Dendritic cell treated with granulocyte-macrophage colony-stimulating factor and Interleukin-4, amounts not matched to agents 40 ng/mL and 50 ng/mL, for 4 days (primary cell): ENCODE results near the gene SLC43A3.
"Not testable (repeated sequence)": the region's sequence is repeated elsewhere in the genome, so short reads cannot be mapped to it uniquely, and the experiment has no call there.

Experiments
- H3K27ac Mint-ChIP-seq: one replicate; pipeline ENCODE4 v1.8.0; 2022; ENCODE audit warnings: mild to moderate bottlenecking, mixed read lengths
- H3K27me3 Mint-ChIP-seq: one replicate; pipeline ENCODE4 v1.8.0; 2022; ENCODE audit warnings: mild to moderate bottlenecking, mixed read lengths
- H3K36me3 Mint-ChIP-seq: one replicate; pipeline ENCODE4 v1.8.0; 2022; ENCODE audit warnings: low read depth, mixed read lengths
- H3K4me1 Mint-ChIP-seq: one replicate; pipeline ENCODE4 v1.8.0; 2022; ENCODE audit warnings: low read depth, mixed read lengths
- H3K4me3 Mint-ChIP-seq: one replicate; pipeline ENCODE4 v1.8.0; 2022; ENCODE audit warnings: mild to moderate bottlenecking, moderate library complexity, mixed read lengths
- H3K9me3 Mint-ChIP-seq: one replicate; pipeline ENCODE4 v1.8.0; 2022; ENCODE audit warnings: mixed read lengths
- intact Hi-C: fragments of 100-400 bp; cut with micrococcal nuclease; formaldehyde crosslinking; loops from one replicate; pipeline ENCODE4 v1.15.0; 2022

Gene SLC43A3

DNA sequence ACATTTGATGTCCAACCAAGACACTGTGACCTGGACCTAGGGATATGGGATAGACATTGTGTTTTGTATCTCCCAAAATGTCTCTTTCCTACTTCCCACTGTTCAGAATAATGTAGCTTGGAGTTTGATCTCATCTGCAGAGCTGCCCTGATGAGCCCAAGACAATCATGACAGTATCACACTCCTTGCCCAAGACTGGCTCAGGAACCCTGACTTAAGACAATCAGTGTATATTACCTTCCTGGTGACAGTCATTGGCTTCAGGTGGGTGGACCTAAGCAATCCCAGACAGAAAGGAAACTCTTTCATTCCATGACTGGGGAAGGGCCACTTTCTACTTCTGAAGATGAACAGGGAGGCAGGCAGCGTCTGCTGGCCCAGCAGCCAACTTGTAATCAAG, 19.1 kb upstream of the SLC43A3 start:
- intact Hi-C loops: no loop called here
- no peak overlapping the region for H3K4me3 Mint-ChIP-seq
- H3K36me3 Mint-ChIP-seq: no peaks in the 10 kb centered on the region
- peaks cover 17% of the 10 kb centered on the region for H3K4me1 Mint-ChIP-seq
- no peak overlapping the region for H3K27ac Mint-ChIP-seq
- peaks cover 11% of the 10 kb centered on the region for H3K27me3 Mint-ChIP-seq
- H3K9me3 Mint-ChIP-seq: no peaks in the 10 kb centered on the region

DNA sequence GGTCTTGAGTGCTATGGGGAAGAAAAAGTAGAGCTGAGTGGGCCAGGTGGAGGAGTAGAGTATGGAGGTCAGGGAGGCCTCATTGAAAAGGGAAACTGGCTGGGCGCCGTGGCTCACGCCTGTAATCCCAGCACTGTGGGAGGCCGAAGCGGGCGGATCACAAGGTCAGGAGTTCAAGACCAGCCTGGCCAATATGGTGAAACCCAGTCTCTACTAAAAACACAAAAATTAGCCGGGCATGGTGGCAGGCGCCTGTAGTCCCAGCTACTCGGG, 18.1 kb upstream of the SLC43A3 start:
- H3K36me3 Mint-ChIP-seq, intact Hi-C loops, H3K27ac Mint-ChIP-seq: not testable (repeated sequence)

DNA sequence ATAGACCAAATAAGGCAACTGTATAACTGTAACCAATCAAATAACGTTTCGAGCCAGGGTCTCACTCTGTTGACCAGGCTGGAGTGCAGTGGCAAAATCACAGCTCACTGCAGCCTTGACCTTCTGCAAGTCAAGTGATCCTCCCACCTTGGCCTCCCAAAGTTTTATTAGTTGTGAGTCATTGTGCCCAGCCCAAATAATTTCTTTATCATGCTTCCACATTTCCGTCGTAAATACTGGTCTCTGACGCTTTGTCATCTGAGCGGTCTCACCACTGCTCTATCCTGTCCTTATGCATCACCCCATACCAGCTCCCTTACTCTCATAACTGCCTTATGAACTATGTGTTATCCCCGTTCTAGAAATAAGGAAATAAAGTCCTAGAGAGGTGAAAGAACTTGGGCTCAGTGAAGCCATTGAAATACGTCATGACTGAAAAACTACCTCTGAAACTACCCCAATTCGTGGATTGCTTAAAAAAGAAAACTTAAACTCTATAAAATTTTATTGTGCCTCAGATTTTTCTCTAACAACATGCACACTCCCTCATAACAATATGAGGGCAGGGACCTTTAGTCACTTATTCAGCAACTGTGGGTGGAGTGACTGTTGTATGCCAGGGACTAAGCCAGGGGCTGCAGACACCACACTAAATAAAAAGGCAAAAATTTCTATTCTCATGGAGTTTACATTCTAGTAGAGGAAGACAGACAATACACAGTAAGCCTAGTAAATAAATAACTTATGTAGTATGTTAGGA, 17.6 kb upstream of the SLC43A3 start:
- peaks cover 11% of the 10 kb centered on the region for H3K27me3 Mint-ChIP-seq
- H3K27ac Mint-ChIP-seq: no peak overlapping the region
- no peaks in the 10 kb centered on the region for H3K9me3 Mint-ChIP-seq
- intact Hi-C loops: no loop called here
- H3K4me3 Mint-ChIP-seq: no peak overlapping the region
- H3K4me1 Mint-ChIP-seq: peaks cover 21% of the 10 kb centered on the region
- no peaks in the 10 kb centered on the region for H3K36me3 Mint-ChIP-seq

More for the DNA sequence above, 18.1 kb upstream of the SLC43A3 start:
- H3K9me3 Mint-ChIP-seq, H3K4me3 Mint-ChIP-seq: not testable (repeated sequence)
- Mint-ChIP-seq H3K27me3 (peaks cover 11% of the 10 kb centered on the region), H3K4me1 (peaks cover 17% of the 10 kb centered on the region)

DNA sequence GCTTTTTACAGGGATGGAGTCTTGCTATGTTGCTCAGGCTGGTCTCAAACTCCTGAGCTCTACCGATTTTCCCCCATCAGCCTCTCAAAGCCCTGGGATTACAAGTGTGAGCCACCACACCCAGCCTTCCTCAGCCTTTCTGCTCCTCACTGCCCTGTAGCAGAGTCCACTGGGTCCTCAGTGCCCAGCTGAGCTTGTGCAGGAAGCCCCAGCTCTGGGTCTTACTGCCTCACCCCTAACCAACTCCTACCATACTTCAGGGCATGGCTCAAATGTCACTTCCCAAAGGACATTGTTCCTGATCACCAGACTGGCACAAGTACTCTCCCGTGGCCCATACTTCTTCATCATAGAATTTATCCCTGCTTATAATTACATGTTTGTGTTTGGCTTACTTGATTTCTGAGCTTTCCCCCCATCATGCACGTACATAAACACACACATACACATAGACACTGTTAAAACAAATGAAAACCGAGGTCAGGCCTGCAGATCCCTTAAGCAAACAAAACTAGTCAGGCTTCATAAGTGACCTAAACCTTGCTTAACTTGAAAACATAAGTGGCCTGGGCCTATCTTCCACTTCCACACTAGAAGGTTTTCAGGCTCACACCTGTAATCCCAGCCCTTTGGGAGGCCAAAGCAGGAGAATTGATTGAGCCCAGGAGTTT, 14.0 kb upstream of the SLC43A3 start:
- no peaks in the 10 kb centered on the region for H3K36me3 Mint-ChIP-seq
- no peak overlapping the region for H3K4me3 Mint-ChIP-seq
- H3K4me1 Mint-ChIP-seq: peaks cover 19% of the 10 kb centered on the region
- no peaks in the 10 kb centered on the region for H3K27me3 Mint-ChIP-seq
- intact Hi-C loops: no loop called here
- H3K9me3 Mint-ChIP-seq: no peaks in the 10 kb centered on the region
- H3K27ac Mint-ChIP-seq: no peak overlapping the region

DNA sequence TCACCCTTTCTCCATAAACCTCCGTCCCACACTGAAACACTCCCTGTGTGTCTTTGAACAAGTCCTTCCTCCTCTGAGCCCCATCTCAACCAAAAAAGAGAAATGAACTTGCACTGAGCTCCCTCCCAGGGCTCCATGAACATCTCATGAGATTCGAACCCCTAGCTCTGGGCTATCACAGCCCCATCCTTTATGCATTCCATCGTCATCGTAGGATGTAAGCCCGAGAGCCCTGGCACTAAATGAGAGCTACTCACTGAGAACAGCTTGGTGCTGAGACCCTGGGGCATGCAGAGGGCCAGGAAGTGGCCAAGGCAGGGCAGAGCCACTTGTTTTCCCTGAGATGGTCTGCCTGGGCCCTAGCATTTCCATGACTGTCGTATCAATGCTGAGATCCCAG, 12.9 kb upstream of the SLC43A3 start:
- no peaks in the 10 kb centered on the region for H3K36me3 Mint-ChIP-seq
- no peak overlapping the region for H3K4me3 Mint-ChIP-seq
- no peaks in the 10 kb centered on the region for H3K9me3 Mint-ChIP-seq
- no peaks in the 10 kb centered on the region for H3K27me3 Mint-ChIP-seq
- intact Hi-C loops: no loop called here
- peaks cover 21% of the 10 kb centered on the region for H3K4me1 Mint-ChIP-seq
- no peak overlapping the region for H3K27ac Mint-ChIP-seq

DNA sequence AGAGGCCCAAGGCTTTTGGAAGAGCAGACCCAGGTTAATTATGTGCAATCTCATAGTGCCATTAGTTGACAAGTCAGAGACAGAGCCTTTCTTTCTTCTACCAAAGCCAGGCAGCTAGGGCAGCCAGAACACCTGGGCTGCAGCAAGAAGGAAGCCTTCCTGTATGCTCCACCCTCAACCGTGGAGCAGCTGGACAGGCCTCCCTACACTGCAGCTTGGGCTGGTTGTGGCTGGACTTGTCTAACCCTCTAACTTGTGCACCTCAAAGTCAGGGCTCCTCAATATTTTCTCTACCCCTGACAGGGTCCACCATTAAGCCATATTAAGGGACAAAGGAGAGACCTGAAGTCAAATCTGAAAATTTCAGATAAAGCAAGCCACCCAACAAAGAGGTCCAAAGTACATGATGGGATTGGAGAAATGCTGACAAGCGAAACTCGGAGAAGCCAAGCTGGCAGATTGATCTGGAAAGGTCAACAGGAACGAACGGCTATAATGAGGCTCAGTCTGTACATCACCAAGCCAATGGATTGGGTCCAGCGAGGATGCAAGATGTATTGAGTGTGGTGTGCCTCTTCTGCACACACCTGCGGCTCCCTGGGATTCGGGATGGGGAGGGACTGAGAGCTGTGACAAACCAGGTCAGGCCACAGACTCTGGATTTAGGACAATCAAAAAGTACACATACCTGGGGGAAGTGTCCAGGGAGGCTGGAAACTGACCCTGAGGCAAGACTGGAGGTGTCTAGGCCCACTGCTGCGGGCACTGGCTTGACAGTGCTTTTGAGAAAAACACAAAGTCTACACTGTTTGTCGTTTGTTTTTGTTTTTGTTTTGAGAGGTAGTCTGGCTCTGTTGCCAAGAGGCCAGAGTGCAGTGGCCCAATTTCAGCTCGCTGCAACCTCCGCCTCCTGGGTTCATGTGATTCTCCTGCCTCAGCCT, 11.7 kb upstream of the SLC43A3 start:
- Mint-ChIP-seq H3K36me3 (no peaks in the 10 kb centered on the region), H3K27me3 (no peaks in the 10 kb centered on the region), H3K4me1 (peaks cover 27% of the 10 kb centered on the region), H3K9me3 (no peaks in the 10 kb centered on the region), H3K27ac (no peak overlapping the region), H3K4me3 (no peak overlapping the region)
- intact Hi-C loops: no loop called here

DNA sequence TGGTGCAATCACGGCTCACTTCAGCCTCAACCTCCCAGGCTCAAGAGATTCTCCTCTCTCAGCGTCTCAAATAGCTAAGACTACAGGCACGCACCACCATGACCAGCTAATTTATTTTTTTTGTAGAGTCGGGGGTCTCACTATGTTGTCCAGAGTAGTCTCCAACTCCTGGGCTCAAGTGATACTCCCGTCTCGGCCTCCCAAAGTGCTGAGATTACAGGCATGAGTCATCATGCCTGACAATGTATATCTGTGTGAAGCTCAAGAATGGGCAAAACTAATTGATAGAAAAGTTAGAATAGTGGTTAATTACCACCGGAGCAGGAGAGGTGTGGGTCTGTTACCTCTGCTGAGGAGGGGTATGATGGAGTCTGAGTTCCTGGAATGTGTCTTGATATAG, 9.1 kb upstream of the SLC43A3 start:
- no peaks in the 10 kb centered on the region for H3K9me3 Mint-ChIP-seq
- intact Hi-C loops: no loop called here
- no peak overlapping the region for H3K4me3 Mint-ChIP-seq
- peaks cover 50% of the 10 kb centered on the region for H3K4me1 Mint-ChIP-seq
- no peak overlapping the region for H3K27ac Mint-ChIP-seq
- no peaks in the 10 kb centered on the region for H3K36me3 Mint-ChIP-seq
- H3K27me3 Mint-ChIP-seq: no peaks in the 10 kb centered on the region

DNA sequence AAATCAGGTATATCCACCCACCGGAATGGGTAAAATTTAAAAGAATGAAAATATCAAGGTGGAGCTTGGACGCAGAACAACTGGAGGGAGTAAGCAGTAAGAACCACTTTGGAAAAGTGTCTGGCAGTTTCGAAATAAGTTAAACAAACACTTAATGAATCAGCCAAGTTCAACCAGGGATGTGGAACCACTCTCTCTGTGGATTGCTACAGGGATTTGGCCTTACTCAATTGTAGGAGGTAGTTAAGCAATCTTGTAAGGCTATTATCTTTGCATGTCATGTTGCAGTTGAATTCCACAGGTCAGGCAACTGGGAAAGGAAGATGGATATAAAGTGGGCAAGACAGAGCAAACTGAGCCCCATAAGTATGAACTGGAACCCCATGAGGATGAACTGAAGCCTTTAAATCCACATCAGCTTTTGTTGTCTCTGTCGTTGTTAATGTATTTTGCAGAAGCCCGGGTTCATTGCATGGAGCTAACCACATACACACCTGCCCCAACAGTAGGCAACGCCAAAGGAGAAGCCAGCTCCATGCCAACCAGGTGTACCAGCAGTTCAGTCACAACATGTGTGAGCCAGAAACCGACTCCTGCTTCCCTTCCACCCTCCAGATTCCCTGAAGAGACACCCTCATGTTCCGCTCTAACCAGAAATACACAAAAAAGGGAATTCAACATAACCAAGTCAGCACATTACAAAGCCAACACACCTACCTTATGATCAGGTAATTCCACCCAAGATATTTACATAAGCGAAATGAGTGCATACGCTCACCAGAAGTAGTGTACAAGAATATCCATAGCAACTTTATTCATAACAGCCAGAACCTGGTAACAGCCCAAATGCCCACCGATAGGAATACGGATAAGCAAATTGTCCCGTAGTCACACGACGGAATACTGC, 8.0 kb upstream of the SLC43A3 start:
- H3K36me3 Mint-ChIP-seq: no peaks in the 10 kb centered on the region
- no peak overlapping the region for H3K27ac Mint-ChIP-seq
- H3K4me3 Mint-ChIP-seq: no peak overlapping the region
- no peaks in the 10 kb centered on the region for H3K27me3 Mint-ChIP-seq
- intact Hi-C loops: no loop called here
- no peaks in the 10 kb centered on the region for H3K9me3 Mint-ChIP-seq
- H3K4me1 Mint-ChIP-seq: peaks cover 61% of the 10 kb centered on the region

DNA sequence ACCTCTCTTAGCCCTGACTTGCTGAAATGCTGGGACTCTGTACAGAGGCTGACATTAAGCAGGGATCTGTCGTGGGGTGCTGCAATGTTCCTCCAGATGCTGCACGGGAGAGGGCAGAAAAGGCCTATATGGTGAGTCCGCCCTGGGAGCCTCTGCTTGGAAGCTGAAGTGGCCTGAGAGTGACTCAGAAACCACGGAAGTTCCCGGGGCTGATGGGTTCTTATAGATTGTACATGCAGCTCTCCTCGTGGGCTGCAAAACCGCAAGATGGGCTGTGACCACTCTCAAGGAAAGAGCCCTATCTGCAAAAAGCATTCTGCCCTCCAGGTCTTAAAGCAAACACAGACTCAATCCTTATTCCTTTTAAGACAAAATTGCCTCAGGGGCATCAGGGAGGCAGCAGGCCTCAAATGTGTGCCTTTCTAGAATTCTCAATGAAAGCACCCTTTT, 5.8 kb upstream of the SLC43A3 start:
- H3K27ac Mint-ChIP-seq: peak overlapping the region; percentile 87
- H3K9me3 Mint-ChIP-seq: no peaks in the 10 kb centered on the region
- intact Hi-C loops: no loop called here
- no peak overlapping the region for H3K4me3 Mint-ChIP-seq
- no peaks in the 10 kb centered on the region for H3K27me3 Mint-ChIP-seq
- no peaks in the 10 kb centered on the region for H3K36me3 Mint-ChIP-seq
- peaks cover 67% of the 10 kb centered on the region for H3K4me1 Mint-ChIP-seq

DNA sequence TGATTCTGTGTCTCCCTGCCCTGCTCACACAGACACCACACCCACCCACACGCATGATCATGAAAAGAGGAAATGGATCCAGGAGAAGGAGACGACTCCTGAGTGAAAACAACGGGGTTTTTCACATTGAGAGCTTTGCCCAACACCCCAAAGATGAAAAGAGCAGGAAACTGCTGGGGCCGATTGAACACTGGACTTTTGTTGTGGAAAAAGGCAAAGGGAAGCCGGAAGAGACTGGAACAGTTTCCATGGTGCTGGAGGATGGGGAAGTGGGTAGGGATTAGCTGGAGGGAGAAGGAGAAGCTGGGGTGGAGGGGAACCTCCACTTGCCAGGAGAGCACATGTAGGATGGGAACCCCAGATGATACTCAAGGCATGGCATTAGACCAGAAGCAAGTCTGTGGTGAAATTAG, 5.2 kb upstream of the SLC43A3 start:
- no peaks in the 10 kb centered on the region for H3K36me3 Mint-ChIP-seq
- peak overlapping the region; percentile 87 for H3K27ac Mint-ChIP-seq
- peaks cover 73% of the 10 kb centered on the region for H3K4me1 Mint-ChIP-seq

DNA sequence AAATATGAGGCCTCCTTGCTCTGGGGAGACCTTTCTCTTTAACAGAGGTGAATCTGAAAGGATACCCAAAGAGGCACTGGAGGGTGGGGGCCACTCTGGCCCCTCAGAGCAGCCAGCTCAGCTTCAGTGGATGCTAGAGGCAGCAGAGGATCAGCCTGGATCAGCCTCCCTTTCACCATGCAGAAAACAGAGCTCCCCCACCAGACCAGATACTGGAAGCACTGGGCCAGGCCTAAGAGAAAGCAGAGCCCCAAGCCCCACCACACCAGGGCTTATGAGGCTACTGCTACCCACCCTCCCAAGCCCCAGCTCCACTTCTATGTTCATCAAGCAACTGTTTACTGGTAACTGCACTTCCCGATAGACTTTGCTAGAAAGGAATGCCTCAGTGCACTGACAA, 4.0 kb upstream of the SLC43A3 start:
- peak overlapping the region; percentile 51 for H3K27ac Mint-ChIP-seq
- no peaks in the 10 kb centered on the region for H3K27me3 Mint-ChIP-seq
- H3K9me3 Mint-ChIP-seq: no peaks in the 10 kb centered on the region
- peaks cover 85% of the 10 kb centered on the region for H3K4me1 Mint-ChIP-seq
- intact Hi-C loops: no loop called here
- H3K4me3 Mint-ChIP-seq: no peak overlapping the region
- peaks cover under 1% of the 10 kb centered on the region for H3K36me3 Mint-ChIP-seq

More for the DNA sequence above, 5.2 kb upstream of the SLC43A3 start:
- H3K4me3 Mint-ChIP-seq: peak overlapping the region; percentile 39
- no peaks in the 10 kb centered on the region for H3K9me3 Mint-ChIP-seq
- intact Hi-C loops: no loop called here
- no peaks in the 10 kb centered on the region for H3K27me3 Mint-ChIP-seq

DNA sequence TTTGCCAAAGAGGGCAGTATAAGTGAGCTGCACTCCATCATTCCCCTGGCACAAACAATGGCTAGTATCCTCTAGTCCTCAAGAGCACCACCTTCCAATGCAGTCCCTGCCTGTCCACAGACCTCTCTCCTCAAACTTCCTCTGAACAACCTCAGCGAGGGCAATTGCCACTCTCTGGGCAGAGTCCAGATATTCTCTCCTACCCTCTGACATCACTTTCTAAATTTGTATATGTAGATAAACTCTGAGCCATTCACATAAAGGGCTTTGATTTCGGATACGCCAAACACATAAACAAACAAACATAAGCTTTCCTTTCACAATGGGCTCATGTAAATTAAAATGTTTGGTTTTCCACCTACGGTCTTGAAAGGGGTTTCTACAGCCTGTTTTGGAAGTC, 3.0 kb upstream of the SLC43A3 start:
- no peak overlapping the region for H3K4me3 Mint-ChIP-seq
- H3K9me3 Mint-ChIP-seq: no peaks in the 10 kb centered on the region
- intact Hi-C loops: no loop called here
- H3K4me1 Mint-ChIP-seq: peaks cover 90% of the 10 kb centered on the region
- no peak overlapping the region for H3K27ac Mint-ChIP-seq
- peaks cover 9% of the 10 kb centered on the region for H3K36me3 Mint-ChIP-seq
- H3K27me3 Mint-ChIP-seq: no peaks in the 10 kb centered on the region

DNA sequence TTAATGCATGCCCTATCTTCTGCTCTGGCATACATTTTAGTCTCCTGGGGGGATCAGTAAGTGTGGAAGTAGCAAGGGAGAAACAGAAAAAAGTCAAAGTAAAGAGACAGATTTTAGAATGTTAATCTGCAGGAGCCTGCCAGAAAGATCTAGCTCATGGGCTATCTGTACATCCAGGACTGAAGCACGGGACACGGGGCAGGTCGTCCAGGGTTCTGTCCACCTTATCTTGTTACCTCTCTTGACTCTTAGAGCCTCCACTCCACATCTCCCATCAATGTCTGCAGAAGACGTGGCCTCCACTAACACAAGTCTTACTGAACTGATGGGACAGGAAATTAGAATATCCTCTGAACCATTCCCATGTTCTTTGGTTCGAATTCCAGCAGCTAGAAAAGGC, 1.7 kb upstream of the SLC43A3 start:
- H3K9me3 Mint-ChIP-seq: no peaks in the 10 kb centered on the region
- peaks cover 20% of the 10 kb centered on the region for H3K36me3 Mint-ChIP-seq
- no peaks in the 10 kb centered on the region for H3K27me3 Mint-ChIP-seq
- H3K27ac Mint-ChIP-seq: no peak overlapping the region
- intact Hi-C loops: no loop called here
- peaks cover 90% of the 10 kb centered on the region for H3K4me1 Mint-ChIP-seq
- no peak overlapping the region for H3K4me3 Mint-ChIP-seq
